ENCODE data around the gene AFF4. TPM values are rescaled to one million over a fixed set of nuclear protein-coding genes. Genes with fewer than 3 reads are reported as not detected.

Gene AFF4
- polyA plus RNA-seq, 1 experiment, result 62.3 TPM

DNA sequence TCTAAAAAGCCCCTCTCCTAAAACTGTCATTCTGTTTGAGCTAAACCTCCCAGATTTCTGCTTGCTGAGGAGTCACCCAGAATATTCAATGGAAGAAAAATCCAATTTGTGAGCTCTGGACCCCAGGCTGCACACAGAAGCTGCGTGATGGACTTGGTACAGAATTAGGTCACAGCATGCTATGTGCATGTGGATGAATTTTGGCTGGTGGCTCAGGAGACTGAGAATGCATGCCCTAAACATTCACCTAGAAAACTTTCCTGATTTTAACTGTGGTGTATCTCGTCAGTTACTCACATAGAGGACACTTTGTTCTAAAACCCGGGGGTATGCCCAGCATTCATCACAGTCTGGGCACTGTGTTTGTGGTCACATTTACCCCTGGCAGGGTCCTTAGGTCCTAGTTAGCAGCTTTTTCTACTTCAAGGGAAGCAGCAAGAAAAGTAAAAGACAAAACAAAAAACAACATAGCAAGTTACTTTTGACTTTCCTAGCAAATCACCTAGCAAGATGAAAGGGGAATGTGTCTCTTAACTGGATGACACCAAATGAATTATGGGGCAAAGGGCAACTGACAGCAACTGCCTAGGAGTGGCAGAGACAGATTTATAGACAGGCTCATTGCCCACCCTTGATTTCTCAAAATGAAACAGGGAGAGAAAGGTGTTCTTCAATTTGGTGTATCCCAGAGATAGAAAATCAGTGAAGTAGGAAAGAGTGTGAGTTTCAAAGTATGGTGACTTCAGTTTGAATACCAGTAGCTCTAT, 124.7 kb downstream of the AFF4 start:
- TF ChIP-seq, protein P1, sequence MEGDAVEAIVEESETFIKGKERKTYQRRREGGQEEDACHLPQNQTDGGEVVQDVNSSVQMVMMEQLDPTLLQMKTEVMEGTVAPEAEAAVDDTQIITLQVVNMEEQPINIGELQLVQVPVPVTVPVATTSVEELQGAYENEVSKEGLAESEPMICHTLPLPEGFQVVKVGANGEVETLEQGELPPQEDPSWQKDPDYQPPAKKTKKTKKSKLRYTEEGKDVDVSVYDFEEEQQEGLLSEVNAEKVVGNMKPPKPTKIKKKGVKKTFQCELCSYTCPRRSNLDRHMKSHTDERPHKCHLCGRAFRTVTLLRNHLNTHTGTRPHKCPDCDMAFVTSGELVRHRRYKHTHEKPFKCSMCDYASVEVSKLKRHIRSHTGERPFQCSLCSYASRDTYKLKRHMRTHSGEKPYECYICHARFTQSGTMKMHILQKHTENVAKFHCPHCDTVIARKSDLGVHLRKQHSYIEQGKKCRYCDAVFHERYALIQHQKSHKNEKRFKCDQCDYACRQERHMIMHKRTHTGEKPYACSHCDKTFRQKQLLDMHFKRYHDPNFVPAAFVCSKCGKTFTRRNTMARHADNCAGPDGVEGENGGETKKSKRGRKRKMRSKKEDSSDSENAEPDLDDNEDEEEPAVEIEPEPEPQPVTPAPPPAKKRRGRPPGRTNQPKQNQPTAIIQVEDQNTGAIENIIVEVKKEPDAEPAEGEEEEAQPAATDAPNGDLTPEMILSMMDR (IDR thresholded peaks at IDR 0.05; ENCODE audit: low read depth, low read length), result no peak
- DNase-seq (ENCODE audit: low read depth, low spot score), result no peak
- H3K4me3 ChIP-seq (ENCODE audit: low read depth, low read length), result no peak overlapping the region
- no peaks in the 10 kb centered on the region for H3K9me3 ChIP-seq (ENCODE audit: control insufficient read depth, insufficient read depth, low read length)
- H3K27ac ChIP-seq (ENCODE audit: low read depth, low read length), result peak overlapping the region; percentile 95
- ChIA-PET CTCF (interaction anchor here (0.6 to 3.5 kb wide), 4 partner anchors 9 to 451 kb away, joined by 3 to 18 read pairs (median 4); no protein-coding TSS in a partner anchor), POLR2A (interaction anchor here (1.3 to 2.5 kb wide), 3 partner anchors 15 to 451 kb away, joined by 3 to 10 read pairs (median 3); partner anchors contain the start of genes GDF9 and UQCRQ)
- H3K27me3 ChIP-seq (ENCODE audit: control insufficient read depth, insufficient read depth, low read length), result no peaks in the 10 kb centered on the region

DNA sequence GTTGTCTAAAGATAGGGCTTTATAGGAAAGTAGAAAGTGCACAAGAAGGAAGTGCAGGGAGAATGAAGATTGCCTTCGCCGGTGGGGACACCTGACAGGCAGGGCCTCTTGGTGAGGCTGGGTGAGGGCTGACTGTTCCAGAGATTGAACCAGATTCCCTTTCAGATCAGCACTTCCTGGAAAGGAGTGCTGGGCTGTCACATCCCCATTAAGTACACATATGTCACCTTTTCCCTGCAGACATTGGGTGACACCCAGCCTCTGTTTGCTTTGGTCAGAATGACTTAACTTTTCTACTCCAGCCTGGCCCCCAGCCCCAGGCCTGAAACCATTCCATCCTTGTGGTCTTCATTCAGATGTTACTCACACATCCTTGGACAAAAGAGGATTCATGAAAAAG, 125.6 kb downstream of the AFF4 start:
- CTCF ChIA-PET, result no interaction called here
- H3K27me3 ChIP-seq (ENCODE audit: control insufficient read depth, insufficient read depth, low read length), result no peaks in the 10 kb centered on the region
- TF ChIP-seq, protein P1 (IDR thresholded peaks at IDR 0.05; ENCODE audit: low read depth, low read length), result no peak
- DNase-seq (ENCODE audit: low read depth, low spot score), result no peak
- POLR2A ChIA-PET, result no interaction called here
- H3K4me3 ChIP-seq (ENCODE audit: low read depth, low read length), result no peak overlapping the region
- H3K27ac ChIP-seq (ENCODE audit: low read depth, low read length), result no peak overlapping the region
- H3K9me3 ChIP-seq (ENCODE audit: control insufficient read depth, insufficient read depth, low read length), result no peaks in the 10 kb centered on the region

DNA sequence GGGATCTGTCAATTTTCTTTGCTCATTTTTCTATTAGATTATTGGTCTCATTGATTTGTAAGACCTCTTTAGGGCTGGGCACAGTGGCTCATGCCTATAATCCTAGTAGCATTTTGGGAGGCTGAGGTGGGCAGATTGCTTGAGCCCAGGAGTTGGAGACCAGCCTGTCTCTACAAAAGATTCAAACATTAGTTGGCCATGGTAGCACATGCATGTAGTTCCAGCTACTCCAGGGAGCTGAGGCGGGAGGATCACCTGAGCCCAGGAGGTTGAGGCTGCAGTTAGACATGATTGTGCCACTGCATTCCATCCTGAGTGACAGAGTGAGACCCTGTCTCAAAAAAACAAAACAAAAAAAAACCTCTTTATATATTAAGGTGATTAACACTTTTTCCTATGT, 126.6 kb downstream of the AFF4 start:
- POLR2A ChIA-PET, result interaction anchor here (1.3 kb wide), 1 partner anchor 29 kb away, joined by 3 read pairs; the partner anchor contains the start of genes GDF9 and UQCRQ
- H3K4me3 ChIP-seq (ENCODE audit: low read depth, low read length), result no peak overlapping the region
- CTCF ChIA-PET, result no interaction called here

DNA sequence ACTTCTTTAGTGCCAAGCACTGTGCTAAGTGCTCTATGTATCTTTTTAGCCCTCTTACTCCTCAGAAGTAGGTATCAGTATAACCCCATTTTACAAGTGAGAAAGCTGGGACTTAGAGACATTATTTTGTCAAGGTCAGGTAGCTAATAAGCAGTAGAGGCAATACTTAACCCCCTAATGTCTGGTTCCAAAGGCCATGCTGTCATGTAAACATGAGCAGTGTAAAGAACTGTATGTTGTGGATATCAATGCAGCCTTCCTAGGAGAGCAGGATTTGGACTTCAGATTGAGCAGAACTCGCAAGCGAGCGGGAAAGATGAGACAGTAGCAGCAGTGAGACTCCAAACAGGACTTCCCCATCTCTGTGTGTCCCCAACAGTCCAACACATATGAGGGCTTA, 129.4 kb downstream of the AFF4 start:
- ChIA-PET POLR2A (interaction anchor here (0.7 kb wide), 1 partner anchor 48 kb away, joined by 3 read pairs; no protein-coding TSS in a partner anchor), CTCF (interaction anchor here (1.4 to 2.1 kb wide), 2 partner anchors 14 to 49 kb away, joined by 6 to 11 read pairs; no protein-coding TSS in a partner anchor)
- Histone ChIP-seq H3K27ac (ENCODE audit: low read depth, low read length) (no peak overlapping the region), H3K27me3 (ENCODE audit: control insufficient read depth, insufficient read depth, low read length) (no peaks in the 10 kb centered on the region), H3K4me3 (ENCODE audit: low read depth, low read length) (no peak overlapping the region), H3K9me3 (ENCODE audit: control insufficient read depth, insufficient read depth, low read length) (no peaks in the 10 kb centered on the region)
- no peak for DNase-seq (ENCODE audit: low read depth, low spot score)
- TF ChIP-seq, protein P1 (IDR thresholded peaks at IDR 0.05; ENCODE audit: low read depth, low read length), result no peak

More for the DNA sequence above, 126.6 kb downstream of the AFF4 start:
- H3K27me3 ChIP-seq (ENCODE audit: control insufficient read depth, insufficient read depth, low read length), result no peaks in the 10 kb centered on the region
- no peak for DNase-seq (ENCODE audit: low read depth, low spot score)
- H3K9me3 ChIP-seq (ENCODE audit: control insufficient read depth, insufficient read depth, low read length), result no peaks in the 10 kb centered on the region
- H3K27ac ChIP-seq (ENCODE audit: low read depth, low read length), result no peak overlapping the region
- TF ChIP-seq, protein P1 (IDR thresholded peaks at IDR 0.05; ENCODE audit: low read depth, low read length), result no peak

DNA sequence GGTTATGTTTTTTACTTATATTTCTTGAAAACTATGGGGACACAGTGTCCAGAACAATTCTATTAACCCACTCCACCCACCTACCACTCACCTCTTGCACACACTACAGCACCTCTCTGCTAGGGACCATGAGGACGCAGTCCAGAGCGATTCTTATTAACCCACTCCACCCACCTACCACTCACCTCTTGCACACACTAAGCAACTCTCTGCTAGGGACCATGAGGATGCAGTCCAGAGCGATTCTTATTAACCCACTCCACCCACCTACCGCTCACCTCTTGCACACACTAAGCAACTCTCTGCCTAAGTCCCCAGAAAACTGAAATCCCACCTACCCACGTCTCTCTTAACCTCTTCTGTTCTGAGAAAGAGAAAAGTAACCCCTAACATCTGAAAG, 130.8 kb downstream of the AFF4 start:
- CTCF ChIA-PET, result interaction anchor here (0.9 to 5.9 kb wide), 2 partner anchors 13 to 28 kb away, joined by 3 to 44 read pairs; no protein-coding TSS in a partner anchor
- Histone ChIP-seq H3K9me3 (ENCODE audit: control insufficient read depth, insufficient read depth, low read length) (no peaks in the 10 kb centered on the region), H3K4me3 (ENCODE audit: low read depth, low read length) (no peak overlapping the region), H3K27me3 (ENCODE audit: control insufficient read depth, insufficient read depth, low read length) (no peaks in the 10 kb centered on the region), H3K27ac (ENCODE audit: low read depth, low read length) (no peak overlapping the region)
- no peak for DNase-seq (ENCODE audit: low read depth, low spot score)
- TF ChIP-seq, protein P1 (IDR thresholded peaks at IDR 0.05; ENCODE audit: low read depth, low read length), result no peak
- POLR2A ChIA-PET, result interaction anchor here (1.3 kb wide), 1 partner anchor 34 kb away, joined by 5 read pairs; the partner anchor contains the start of genes GDF9 and UQCRQ
